Activated naive CD4-positive, alpha-beta T cell treated with anti-CD3 and anti-CD28 coated beads, Interleukin-2, amount 50 U/mL, for 24 hours (primary cell): ENCODE measurements around the gene BPIFA1.

Experiments used
- H3K27ac Mint-ChIP-seq: one replicate; pipeline ENCODE4 v1.8.0; 2021; ENCODE audit warnings: mild to moderate bottlenecking, mixed read lengths
- H3K27me3 Mint-ChIP-seq: one replicate; pipeline ENCODE4 v1.8.0; 2021; ENCODE audit warnings: mixed read lengths
- H3K36me3 Mint-ChIP-seq: one replicate; pipeline ENCODE4 v1.8.0; 2021; ENCODE audit warnings: mixed read lengths
- H3K4me1 Mint-ChIP-seq: one replicate; pipeline ENCODE4 v1.8.0; 2021; ENCODE audit warnings: mixed read lengths
- H3K4me3 Mint-ChIP-seq: one replicate; pipeline ENCODE4 v1.8.0; 2021; ENCODE audit warnings: mild to moderate bottlenecking, mixed read lengths
- H3K9me3 Mint-ChIP-seq: one replicate; pipeline ENCODE4 v1.8.0; 2021; ENCODE audit warnings: mixed read lengths

BPIFA1 gene

DNA sequence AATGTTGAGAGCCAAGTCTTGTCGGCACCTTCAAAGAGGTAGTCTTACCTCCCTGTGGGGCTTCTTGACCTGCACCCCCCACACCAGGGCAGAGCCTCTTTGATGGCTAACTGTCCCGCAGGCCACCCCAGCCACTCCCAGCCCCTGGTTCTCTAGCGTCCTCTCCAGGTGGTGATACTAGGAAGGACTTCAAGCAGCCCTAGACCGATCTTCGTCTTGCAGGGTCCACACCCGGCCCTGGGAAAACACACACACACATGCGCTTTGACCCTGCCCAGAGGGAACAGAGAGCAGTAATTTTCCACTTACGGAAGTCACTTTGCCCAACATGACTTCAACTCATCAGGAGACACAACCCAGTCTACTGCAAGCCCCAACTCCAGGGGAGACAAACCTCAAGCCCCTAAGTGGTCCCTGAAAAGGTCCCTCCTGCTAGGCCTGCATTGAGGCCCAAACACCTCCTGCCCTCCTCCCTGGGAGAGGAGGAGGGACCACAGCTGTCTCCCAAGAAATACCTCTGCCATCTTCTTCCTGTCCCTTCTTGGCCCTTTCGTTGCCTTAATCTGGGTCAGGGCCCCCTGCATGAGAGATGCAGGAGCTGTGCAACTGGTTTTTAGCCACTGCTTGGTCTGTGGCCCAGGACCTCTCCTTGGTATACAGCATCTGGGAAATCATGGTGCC, 44.3 kb downstream of the BPIFA1 start:
- Mint-ChIP-seq H3K27me3 (peaks cover 1% of the 10 kb centered on the region), H3K36me3 (no peaks in the 10 kb centered on the region), H3K9me3 (no peaks in the 10 kb centered on the region), H3K27ac (no peak overlapping the region), H3K4me1 (no peaks in the 10 kb centered on the region), H3K4me3 (no peak overlapping the region)

GRCh38 chr20:33280775-33281174, 45.0 kb downstream of the BPIFA1 start:
- no peaks in the 10 kb centered on the region for H3K9me3 Mint-ChIP-seq
- no peak overlapping the region for H3K4me3 Mint-ChIP-seq
- no peak overlapping the region for H3K27ac Mint-ChIP-seq
- H3K4me1 Mint-ChIP-seq = no peaks in the 10 kb centered on the region
- no peaks in the 10 kb centered on the region for H3K36me3 Mint-ChIP-seq
- peaks cover 1% of the 10 kb centered on the region for H3K27me3 Mint-ChIP-seq

GRCh38 chr20:33281550-33282146, 45.9 kb downstream of the BPIFA1 start:
- Mint-ChIP-seq H3K27me3 (peaks cover 1% of the 10 kb centered on the region), H3K9me3 (no peaks in the 10 kb centered on the region), H3K27ac (no peak overlapping the region), H3K4me1 (no peaks in the 10 kb centered on the region), H3K36me3 (no peaks in the 10 kb centered on the region), H3K4me3 (no peak overlapping the region)

- Mint-ChIP-seq H3K4me1 (no peaks in the 10 kb centered on the region), H3K4me3 (no peak overlapping the region), H3K27me3 (peaks cover 1% of the 10 kb centered on the region), H3K36me3 (no peaks in the 10 kb centered on the region), H3K27ac (no peak overlapping the region), H3K9me3 (no peaks in the 10 kb centered on the region)
Observed at GRCh38 chr20:33282196-33282934, 46.6 kb downstream of the BPIFA1 start.

- Mint-ChIP-seq H3K4me1 (no peaks in the 10 kb centered on the region), H3K9me3 (no peaks in the 10 kb centered on the region), H3K4me3 (no peak within 1 kb of the TSS), H3K36me3 (no peaks in the 10 kb centered on the region), H3K27ac (no peak within 1 kb of the TSS), H3K27me3 (peaks cover 1% of the 10 kb centered on the region)
Observed at GRCh38 chr20:33282991-33283555, 47.3 kb downstream of the BPIFA1 start, which contains the start of gene BPIFB1. BPIFB1 (plus strand) TSS chr20:33283214; CDS start chr20:33286074, 2,860 bp downstream.

DNA sequence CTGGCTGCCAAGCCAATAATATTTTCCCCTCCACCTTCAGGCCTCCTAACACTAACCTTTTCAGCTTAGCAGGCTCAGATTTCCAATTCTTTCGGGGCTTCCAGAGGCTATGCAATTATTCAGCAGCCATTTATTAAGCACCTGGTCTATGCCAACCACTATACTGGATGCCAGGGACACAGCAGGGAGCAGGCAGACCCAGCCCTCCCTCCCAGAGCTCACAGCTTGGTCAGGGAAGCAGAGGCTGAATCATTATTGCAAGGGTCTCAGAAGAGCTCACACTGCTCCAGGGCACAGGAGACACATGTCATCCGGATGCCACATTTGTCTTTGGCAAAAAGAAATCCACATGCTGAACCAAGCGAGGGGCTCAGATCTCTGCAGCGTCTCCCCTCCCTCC, 48.5 kb downstream of the BPIFA1 start:
- H3K9me3 Mint-ChIP-seq = no peaks in the 10 kb centered on the region
- H3K4me1 Mint-ChIP-seq = no peaks in the 10 kb centered on the region
- H3K4me3 Mint-ChIP-seq = no peak overlapping the region
- no peaks in the 10 kb centered on the region for H3K36me3 Mint-ChIP-seq
- no peak overlapping the region for H3K27ac Mint-ChIP-seq
- peaks cover 1% of the 10 kb centered on the region for H3K27me3 Mint-ChIP-seq

- Mint-ChIP-seq H3K27me3 (no peaks in the 10 kb centered on the region), H3K4me3 (no peak overlapping the region), H3K9me3 (no peaks in the 10 kb centered on the region), H3K4me1 (no peaks in the 10 kb centered on the region), H3K36me3 (no peaks in the 10 kb centered on the region), H3K27ac (no peak overlapping the region)
Observed at GRCh38 chr20:33284937-33285336, 49.1 kb downstream of the BPIFA1 start.

- Mint-ChIP-seq H3K4me1 (no peaks in the 10 kb centered on the region), H3K27ac (no peak overlapping the region), H3K27me3 (no peaks in the 10 kb centered on the region), H3K4me3 (no peak overlapping the region), H3K9me3 (no peaks in the 10 kb centered on the region), H3K36me3 (no peaks in the 10 kb centered on the region)
Observed at GRCh38 chr20:33285861-33286495, 50.2 kb downstream of the BPIFA1 start.

DNA sequence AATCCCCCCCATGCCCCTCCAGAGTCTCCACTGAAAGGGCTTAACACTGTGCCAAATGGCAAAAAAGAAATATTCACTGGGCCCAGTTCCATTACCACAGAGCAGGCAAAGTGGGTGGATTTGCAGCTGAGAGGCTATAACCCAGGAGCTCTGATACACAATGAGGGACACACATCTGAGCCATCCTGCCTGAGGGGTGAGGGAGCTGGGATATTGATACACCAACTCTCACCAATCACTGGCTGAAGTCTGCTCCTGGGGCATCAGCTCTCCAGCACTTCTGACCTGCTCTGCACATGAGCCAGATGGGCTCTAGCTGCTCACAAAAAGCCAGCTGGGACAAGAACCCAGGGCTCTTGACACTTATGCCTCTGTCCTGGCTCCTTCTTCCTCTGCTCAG, 52.1 kb downstream of the BPIFA1 start:
- Mint-ChIP-seq H3K9me3 (no peaks in the 10 kb centered on the region), H3K4me1 (no peaks in the 10 kb centered on the region), H3K27me3 (peaks cover 3% of the 10 kb centered on the region), H3K27ac (no peak overlapping the region), H3K4me3 (no peak overlapping the region), H3K36me3 (no peaks in the 10 kb centered on the region)

DNA sequence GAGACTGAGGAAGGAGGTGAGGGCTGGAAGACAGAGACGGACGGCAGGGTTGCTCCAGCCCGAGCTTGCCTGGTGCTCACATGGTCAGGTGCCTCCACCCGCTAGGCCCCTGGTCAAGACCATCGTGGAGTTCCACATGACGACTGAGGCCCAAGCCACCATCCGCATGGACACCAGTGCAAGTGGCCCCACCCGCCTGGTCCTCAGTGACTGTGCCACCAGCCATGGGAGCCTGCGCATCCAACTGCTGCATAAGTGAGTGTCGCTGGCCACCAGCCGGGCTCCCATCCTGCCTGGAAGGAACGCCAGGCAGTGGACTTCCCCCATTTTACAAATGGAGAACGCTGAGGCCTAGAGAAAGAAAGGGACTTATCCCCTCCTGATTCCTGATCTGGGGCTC, 55.1 kb downstream of the BPIFA1 start:
- Mint-ChIP-seq H3K4me3 (no peak overlapping the region), H3K9me3 (no peaks in the 10 kb centered on the region), H3K27ac (no peak overlapping the region), H3K27me3 (peaks cover 3% of the 10 kb centered on the region), H3K4me1 (no peaks in the 10 kb centered on the region), H3K36me3 (no peaks in the 10 kb centered on the region)

DNA sequence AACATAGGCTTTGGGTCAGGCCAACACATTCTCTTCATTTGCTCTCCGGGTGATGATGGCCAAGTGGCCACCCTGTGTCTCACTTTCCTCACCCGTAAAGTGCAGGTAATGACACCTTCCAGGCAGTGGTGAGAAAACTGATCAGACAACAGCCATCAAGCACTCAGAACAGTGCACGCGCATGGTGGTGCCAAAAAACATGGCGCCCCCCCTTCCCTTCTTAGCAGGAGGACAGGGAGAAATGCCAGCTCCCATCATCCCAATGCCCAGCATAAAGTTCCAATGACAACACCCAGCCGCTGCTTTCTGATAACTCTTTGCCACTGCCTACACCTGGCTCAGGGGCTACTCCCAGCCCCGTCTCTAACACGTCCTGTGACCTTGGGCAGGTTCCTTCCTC, 55.6 kb downstream of the BPIFA1 start:
- Mint-ChIP-seq H3K4me3 (no peak overlapping the region), H3K27me3 (peaks cover 3% of the 10 kb centered on the region), H3K4me1 (no peaks in the 10 kb centered on the region), H3K36me3 (no peaks in the 10 kb centered on the region), H3K27ac (peak overlapping the region; percentile 80), H3K9me3 (no peaks in the 10 kb centered on the region)

DNA sequence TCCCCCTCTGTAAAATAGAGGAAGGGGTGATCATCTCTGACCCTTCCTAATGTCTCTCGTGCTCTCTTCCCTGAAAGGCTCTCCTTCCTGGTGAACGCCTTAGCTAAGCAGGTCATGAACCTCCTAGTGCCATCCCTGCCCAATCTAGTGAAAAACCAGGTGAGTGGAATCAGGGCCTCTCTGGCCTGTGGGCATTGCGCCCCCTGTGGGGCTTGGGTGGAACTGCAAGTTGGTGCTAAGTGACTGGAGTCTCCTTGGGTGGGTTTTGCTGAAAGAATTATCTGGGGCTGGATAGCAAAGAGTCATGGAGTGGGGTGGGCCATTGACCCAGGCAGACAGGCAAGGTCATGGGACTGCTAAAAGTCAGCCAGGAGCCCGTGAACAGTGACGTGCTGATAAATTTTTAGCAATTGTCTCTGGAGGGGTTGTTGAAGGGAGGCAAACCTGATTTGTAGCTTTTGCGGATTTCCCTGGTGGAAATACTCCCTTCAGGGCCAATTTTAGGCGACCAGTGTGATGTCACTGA, 56.1 kb downstream of the BPIFA1 start:
- Mint-ChIP-seq H3K27me3 (peaks cover 3% of the 10 kb centered on the region), H3K27ac (peak overlapping the region; percentile 80), H3K4me1 (no peaks in the 10 kb centered on the region), H3K4me3 (no peak overlapping the region), H3K36me3 (no peaks in the 10 kb centered on the region), H3K9me3 (no peaks in the 10 kb centered on the region)
